Endothelial cell (in vitro differentiated cells): Measurements from ENCODE around the gene KDM1B. TPM values are rescaled to one million over a fixed set of nuclear protein-coding genes. Genes with fewer than 3 reads are reported as not detected.

Experiments
- DNase-seq: peaks from one replicate; pipeline ENCODE4 v3.0.0; 2021; ENCODE audit warnings: low spot score
- H3K27ac Mint-ChIP-seq: one replicate; pipeline ENCODE4 v1.8.0; 2021; ENCODE audit warnings: mixed read lengths, inconsistent platforms; ENCODE audit not compliant: unreplicated experiment
- H3K27me3 Mint-ChIP-seq: one replicate; pipeline ENCODE4 v1.8.0; 2021; ENCODE audit warnings: mild to moderate bottlenecking, moderate library complexity, mixed read lengths, inconsistent platforms; ENCODE audit not compliant: unreplicated experiment
- H3K36me3 Mint-ChIP-seq: one replicate; pipeline ENCODE4 v1.8.0; 2021; ENCODE audit warnings: mild to moderate bottlenecking, low read depth, mixed read lengths, inconsistent platforms; ENCODE audit not compliant: unreplicated experiment
- H3K4me1 Mint-ChIP-seq: one replicate; pipeline ENCODE4 v1.8.0; 2021; ENCODE audit warnings: mild to moderate bottlenecking, mixed read lengths, inconsistent platforms; ENCODE audit not compliant: unreplicated experiment
- H3K4me3 Mint-ChIP-seq: one replicate; pipeline ENCODE4 v1.8.0; 2021; ENCODE audit warnings: mild to moderate bottlenecking, mixed read lengths, inconsistent platforms; ENCODE audit not compliant: unreplicated experiment
- H3K9me3 Mint-ChIP-seq: one replicate; pipeline ENCODE4 v1.8.0; 2021; ENCODE audit warnings: mixed read lengths, inconsistent platforms; ENCODE audit not compliant: unreplicated experiment
- total RNA-seq: library from RNA; stranded (reverse); fragmentation: NEBNext Ultra II Directional; extraction: Animal tissue kit (Norgen Biotek cat#: 25700); gene quantifications from one replicate; pipeline ENCODE4 v1.2.1, GENCODE V29; 2021; ENCODE audit not compliant: unreplicated experiment
- TF ChIP-seq, protein P1 (sequence below): fragments of 200-600 bp; sonication (generic); IDR thresholded peaks from one replicate; pipeline ENCODE4 v1.5.0; 2021; ENCODE audit warnings: antibody characterized with exemption; ENCODE audit not compliant: unreplicated experiment

The KDM1B gene
- total RNA-seq, 1 donor from 2014 or later: 14.9 TPM

DNA sequence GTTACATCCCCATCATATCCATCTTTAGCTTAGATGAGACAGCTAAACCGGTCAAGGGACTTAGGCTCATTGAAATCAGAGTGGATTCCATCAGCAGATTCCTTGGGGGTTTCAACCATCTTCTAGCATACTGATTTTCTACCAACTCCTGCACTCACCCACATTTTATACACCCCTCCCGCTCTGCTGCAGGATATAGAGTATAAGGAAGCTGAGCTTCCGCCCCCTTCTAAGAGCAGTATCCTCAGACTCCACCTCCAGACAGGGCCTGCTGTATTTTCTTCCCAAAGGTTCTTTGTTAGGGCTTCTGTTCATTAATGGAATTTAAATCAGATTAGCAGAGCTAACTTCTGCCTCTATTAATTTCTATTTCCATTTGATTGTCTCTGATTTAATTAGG lies 22.9 kb upstream of the KDM1B start:
- no peak for DNase-seq
- H3K4me1 Mint-ChIP-seq: no peaks in the 10 kb centered on the region
- H3K4me3 Mint-ChIP-seq: no peak overlapping the region
- H3K9me3 Mint-ChIP-seq: no peaks in the 10 kb centered on the region
- no peaks in the 10 kb centered on the region for H3K27me3 Mint-ChIP-seq
- peaks cover 30% of the 10 kb centered on the region for H3K36me3 Mint-ChIP-seq
- no peak overlapping the region for H3K27ac Mint-ChIP-seq
- TF ChIP-seq, protein P1, sequence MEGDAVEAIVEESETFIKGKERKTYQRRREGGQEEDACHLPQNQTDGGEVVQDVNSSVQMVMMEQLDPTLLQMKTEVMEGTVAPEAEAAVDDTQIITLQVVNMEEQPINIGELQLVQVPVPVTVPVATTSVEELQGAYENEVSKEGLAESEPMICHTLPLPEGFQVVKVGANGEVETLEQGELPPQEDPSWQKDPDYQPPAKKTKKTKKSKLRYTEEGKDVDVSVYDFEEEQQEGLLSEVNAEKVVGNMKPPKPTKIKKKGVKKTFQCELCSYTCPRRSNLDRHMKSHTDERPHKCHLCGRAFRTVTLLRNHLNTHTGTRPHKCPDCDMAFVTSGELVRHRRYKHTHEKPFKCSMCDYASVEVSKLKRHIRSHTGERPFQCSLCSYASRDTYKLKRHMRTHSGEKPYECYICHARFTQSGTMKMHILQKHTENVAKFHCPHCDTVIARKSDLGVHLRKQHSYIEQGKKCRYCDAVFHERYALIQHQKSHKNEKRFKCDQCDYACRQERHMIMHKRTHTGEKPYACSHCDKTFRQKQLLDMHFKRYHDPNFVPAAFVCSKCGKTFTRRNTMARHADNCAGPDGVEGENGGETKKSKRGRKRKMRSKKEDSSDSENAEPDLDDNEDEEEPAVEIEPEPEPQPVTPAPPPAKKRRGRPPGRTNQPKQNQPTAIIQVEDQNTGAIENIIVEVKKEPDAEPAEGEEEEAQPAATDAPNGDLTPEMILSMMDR: no peak

DNA sequence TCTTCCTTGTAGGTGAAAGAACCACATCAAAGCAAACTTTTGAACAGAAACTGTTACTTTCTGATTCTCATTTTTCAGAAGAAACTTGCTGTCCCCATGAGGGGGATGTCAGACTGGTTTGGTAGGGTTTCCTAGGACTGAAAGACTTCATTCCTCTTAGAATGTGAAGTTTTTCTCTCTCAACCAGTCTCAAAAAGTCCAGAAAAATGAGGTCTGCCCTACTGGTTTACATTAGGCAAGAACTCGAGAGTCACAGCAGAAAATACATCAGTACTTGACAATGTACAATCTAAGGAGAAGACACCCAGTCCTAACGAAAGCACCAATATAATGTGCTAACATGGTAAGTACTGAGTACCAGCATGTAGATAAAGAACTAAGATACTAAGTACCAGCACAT lies 20.1 kb upstream of the KDM1B start:
- Mint-ChIP-seq H3K9me3 (no peaks in the 10 kb centered on the region), H3K27me3 (peaks cover 2% of the 10 kb centered on the region), H3K4me3 (no peak overlapping the region), H3K36me3 (peaks cover 31% of the 10 kb centered on the region), H3K4me1 (no peaks in the 10 kb centered on the region), H3K27ac (no peak overlapping the region)
- no peak for DNase-seq
- TF ChIP-seq, protein P1: no peak

DNA sequence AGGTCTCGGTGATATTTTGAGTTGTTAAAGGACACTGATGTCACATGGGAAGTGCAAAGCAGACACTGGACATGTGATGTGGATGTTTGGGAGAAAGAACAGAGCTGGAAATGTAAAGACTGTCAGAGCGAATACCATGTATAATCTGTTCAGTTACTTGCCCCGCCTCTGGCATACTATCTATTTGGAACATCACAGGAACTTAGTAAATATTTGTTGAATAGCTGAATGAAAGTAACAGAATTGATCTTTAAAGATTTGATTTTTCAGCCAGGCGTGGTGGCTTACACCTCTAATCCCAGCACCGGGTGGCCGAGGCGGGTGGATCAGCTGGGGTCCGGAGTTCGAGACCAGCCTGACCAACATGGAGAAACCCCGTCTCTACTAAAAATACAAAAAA lies 19.0 kb upstream of the KDM1B start:
- H3K36me3 Mint-ChIP-seq: peaks cover 39% of the 10 kb centered on the region
- H3K4me1 Mint-ChIP-seq: no peaks in the 10 kb centered on the region
- H3K9me3 Mint-ChIP-seq: no peaks in the 10 kb centered on the region
- no peak for DNase-seq
- peak overlapping the region; percentile 59 for H3K4me3 Mint-ChIP-seq
- TF ChIP-seq, protein P1: no peak
- H3K27me3 Mint-ChIP-seq: peaks cover 2% of the 10 kb centered on the region
- H3K27ac Mint-ChIP-seq: no peak overlapping the region

DNA sequence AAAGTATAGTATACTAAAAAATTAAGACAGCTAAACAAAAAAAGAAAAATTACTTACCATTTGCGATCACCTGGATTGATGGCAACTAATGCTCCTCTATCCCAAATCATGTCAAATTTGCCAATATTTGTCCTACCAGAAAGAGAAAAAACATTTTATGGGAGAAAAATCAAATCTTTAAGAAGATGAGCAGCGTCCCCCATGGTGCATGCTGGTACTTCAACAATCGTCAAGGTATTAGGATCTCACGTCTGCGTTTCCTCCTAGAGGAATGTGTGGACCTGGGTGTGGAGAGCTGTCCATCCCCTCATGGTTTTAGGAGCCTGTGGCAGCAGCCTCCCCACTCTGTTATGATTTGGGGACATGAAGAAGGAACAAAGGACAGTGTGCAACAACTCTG lies 16.3 kb upstream of the KDM1B start:
- Mint-ChIP-seq H3K27ac (no peak overlapping the region), H3K4me1 (no peaks in the 10 kb centered on the region), H3K9me3 (no peaks in the 10 kb centered on the region), H3K4me3 (no peak overlapping the region), H3K27me3 (peaks cover 2% of the 10 kb centered on the region), H3K36me3 (peaks cover 44% of the 10 kb centered on the region)
- TF ChIP-seq, protein P1: peak; percentile 13
- DNase-seq: no peak

DNA sequence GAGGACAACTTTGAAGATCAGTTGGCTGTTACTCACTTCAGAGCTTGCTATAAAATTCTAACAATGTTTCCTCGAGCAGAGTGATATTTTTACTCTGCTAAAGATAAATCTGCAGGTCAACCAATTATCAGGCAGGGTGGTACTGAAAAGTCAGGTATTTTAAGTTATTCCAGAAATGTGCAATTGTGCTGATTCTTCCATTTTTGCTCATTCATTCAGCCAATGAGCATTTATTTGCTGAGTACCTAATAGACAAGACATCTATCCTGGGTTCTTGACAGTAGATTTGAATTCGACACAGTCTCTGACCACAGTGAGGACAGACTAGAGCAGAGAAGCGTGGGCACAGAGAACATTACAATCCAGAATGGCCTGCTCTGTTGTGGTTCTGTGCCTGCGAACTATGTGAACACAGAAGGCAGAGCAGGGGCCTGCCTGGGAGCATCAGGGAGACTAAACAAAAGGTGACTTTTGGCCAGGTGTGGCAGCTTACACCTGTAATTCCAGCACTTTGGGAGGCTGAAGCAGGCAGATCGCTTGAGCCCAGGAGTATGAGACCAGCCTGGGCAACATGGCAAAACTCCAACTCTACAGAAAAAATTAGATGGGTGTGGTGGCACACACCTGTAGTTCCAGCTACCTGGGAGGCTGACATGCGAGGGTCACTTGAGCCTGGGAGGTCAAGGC lies 15.1 kb upstream of the KDM1B start:
- Mint-ChIP-seq H3K27me3 (peaks cover 2% of the 10 kb centered on the region), H3K4me3 (no peak overlapping the region), H3K36me3 (peaks cover 42% of the 10 kb centered on the region), H3K27ac (no peak overlapping the region), H3K9me3 (no peaks in the 10 kb centered on the region), H3K4me1 (no peaks in the 10 kb centered on the region)
- DNase-seq: no peak
- TF ChIP-seq, protein P1: no peak
